Measurements from ENCODE around the gene PAPPA2. TPM values are rescaled to one million over a fixed set of nuclear protein-coding genes. Genes with fewer than 3 reads are reported as not detected.

Gene PAPPA2
- total and polyA plus RNA-seq, 9 of the 15 experiments (the other 6 are each of a cell fraction or from before 2014, with no cell fraction given) = 0.01 to 0.15 (median 0.05) TPM; not detected in 2

DNA sequence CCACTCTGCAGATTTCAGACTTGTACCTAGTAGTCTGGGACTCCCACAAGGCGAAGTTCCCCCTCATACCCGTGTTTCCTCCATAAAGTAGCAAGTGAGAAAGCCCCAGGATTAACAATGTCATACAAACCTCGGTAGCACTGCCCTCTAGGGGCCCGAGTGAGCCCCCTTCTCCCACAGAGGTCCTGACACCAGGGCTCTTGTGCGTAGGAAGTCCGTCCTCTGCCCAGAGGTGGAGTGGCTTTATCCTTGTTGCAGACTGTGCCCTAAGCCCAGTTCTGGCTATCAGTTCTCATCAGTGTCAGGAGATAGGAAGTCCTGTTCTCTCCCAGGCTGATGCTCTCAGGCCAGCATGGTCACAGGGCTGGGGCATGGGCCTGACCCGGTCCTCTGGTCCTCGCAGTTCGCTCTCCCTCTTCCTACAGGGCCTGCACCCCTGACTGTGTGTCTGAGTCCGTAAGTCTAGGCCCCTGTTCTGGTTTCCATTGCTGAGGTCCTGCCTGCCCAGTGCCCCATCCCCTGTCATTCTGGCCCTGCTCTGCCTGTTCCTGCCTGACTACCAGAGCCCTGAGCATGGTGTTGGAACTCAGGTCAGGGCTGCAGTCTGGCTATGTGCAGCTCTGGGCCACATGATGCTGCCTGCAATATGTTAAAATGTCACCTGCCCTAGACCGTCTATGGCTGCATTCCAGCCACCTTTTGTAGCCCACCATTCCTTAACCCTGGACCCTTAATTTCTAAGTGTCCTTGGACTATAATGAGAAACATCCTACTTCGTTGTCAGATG is 416.0 kb downstream of the PAPPA2 start (continued):
- TF ChIP-seq SRSF9 (IDR thresholded peaks at IDR 0.05; ENCODE audit: borderline replicate concordance, low read depth, low read length) = no peak
- TF ChIP-seq ZNF785 (CRISPR knock-in tag; IDR thresholded peaks at IDR 0.05) = no peak
- TF ChIP-seq ZNF586 (CRISPR knock-in tag; conservative IDR thresholded peaks at IDR 0.05) = no peak
- TF ChIP-seq, protein P1, sequence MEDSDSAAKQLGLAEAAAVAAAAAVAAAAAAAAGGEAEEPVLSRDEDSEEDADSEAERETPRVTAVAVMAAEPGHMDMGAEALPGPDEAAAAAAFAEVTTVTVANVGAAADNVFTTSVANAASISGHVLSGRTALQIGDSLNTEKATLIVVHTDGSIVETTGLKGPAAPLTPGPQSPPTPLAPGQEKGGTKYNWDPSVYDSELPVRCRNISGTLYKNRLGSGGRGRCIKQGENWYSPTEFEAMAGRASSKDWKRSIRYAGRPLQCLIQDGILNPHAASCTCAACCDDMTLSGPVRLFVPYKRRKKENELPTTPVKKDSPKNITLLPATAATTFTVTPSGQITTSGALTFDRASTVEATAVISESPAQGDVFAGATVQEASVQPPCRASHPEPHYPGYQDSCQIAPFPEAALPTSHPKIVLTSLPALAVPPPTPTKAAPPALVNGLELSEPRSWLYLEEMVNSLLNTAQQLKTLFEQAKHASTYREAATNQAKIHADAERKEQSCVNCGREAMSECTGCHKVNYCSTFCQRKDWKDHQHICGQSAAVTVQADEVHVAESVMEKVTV (CRISPR knock-in tag; IDR thresholded peaks at IDR 0.05) = 0 out of 2 replicates have a peak, but pooled peaks have one; percentile 13
- TF ChIP-seq SETDB1 (IDR thresholded peaks at IDR 0.05; ENCODE audit: low read length) = no peak
- no peak for TF ChIP-seq MYC (IDR thresholded peaks at IDR 0.05; ENCODE audit: low read depth, low read length)
- TF ChIP-seq MYC (CRISPR knock-in tag; IDR thresholded peaks at IDR 0.05; ENCODE audit: borderline replicate concordance, low read depth) = 0 out of 2 replicates have a peak, but pooled peaks have one; percentile 20
- TF ChIP-seq, protein P2, sequence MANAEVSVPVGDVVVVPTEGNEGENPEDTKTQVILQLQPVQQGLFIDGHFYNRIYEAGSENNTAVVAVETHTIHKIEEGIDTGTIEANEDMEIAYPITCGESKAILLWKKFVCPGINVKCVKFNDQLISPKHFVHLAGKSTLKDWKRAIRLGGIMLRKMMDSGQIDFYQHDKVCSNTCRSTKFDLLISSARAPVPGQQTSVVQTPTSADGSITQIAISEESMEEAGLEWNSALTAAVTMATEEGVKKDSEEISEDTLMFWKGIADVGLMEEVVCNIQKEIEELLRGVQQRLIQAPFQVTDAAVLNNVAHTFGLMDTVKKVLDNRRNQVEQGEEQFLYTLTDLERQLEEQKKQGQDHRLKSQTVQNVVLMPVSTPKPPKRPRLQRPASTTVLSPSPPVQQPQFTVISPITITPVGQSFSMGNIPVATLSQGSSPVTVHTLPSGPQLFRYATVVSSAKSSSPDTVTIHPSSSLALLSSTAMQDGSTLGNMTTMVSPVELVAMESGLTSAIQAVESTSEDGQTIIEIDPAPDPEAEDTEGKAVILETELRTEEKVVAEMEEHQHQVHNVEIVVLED (CRISPR knock-in tag; IDR thresholded peaks at IDR 0.05) = no peak
- TF ChIP-seq ZNF184 (CRISPR knock-in tag; IDR thresholded peaks at IDR 0.05) = no peak
- no peak for TF ChIP-seq RBM15 (IDR thresholded peaks at IDR 0.05; ENCODE audit: insufficient read depth, low read length)
- no peak for TF ChIP-seq ETV6 (IDR thresholded peaks at IDR 0.05; ENCODE audit: borderline replicate concordance in 1 of 2, low read depth in 2 of 2, low read length in 1 of 2)
- TF ChIP-seq ETV6 (CRISPR knock-in tag; IDR thresholded peaks at IDR 0.05; ENCODE audit: borderline replicate concordance) = no peak
- TF ChIP-seq ZBTB8A (IDR thresholded peaks at IDR 0.05; ENCODE audit: partially characterized antibody) = no peak
- TF ChIP-seq ZZZ3 (IDR thresholded peaks at IDR 0.05) = no peak
- no peak for TF ChIP-seq FIP1L1 (IDR thresholded peaks at IDR 0.05; ENCODE audit: low read depth, low read length, poor library complexity, severe bottlenecking)
- TF ChIP-seq RHOXF2B (CRISPR knock-in tag; conservative IDR thresholded peaks at IDR 0.05) = no peak
- no peak for TF ChIP-seq RBM14 (IDR thresholded peaks at IDR 0.05; ENCODE audit: borderline replicate concordance, insufficient read depth, low read depth, low read length)
- TF ChIP-seq, protein P3, sequence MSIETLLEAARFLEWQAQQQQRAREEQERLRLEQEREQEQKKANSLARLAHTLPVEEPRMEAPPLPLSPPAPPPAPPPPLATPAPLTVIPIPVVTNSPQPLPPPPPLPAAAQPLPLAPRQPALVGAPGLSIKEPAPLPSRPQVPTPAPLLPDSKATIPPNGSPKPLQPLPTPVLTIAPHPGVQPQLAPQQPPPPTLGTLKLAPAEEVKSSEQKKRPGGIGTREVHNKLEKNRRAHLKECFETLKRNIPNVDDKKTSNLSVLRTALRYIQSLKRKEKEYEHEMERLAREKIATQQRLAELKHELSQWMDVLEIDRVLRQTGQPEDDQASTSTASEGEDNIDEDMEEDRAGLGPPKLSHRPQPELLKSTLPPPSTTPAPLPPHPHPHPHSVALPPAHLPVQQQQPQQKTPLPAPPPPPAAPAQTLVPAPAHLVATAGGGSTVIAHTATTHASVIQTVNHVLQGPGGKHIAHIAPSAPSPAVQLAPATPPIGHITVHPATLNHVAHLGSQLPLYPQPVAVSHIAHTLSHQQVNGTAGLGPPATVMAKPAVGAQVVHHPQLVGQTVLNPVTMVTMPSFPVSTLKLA (conservative IDR thresholded peaks at IDR 0.05) = no peak
- no peak for TF ChIP-seq POLR2B (IDR thresholded peaks at IDR 0.05; ENCODE audit: low read depth, partially characterized antibody)
- TF ChIP-seq KLF1 (tag; IDR thresholded peaks at IDR 0.05) = no peak
- TF ChIP-seq HNRNPL (IDR thresholded peaks at IDR 0.05; ENCODE audit: low read depth, low read length) = no peak
- no peak for TF ChIP-seq RFX5 (IDR thresholded peaks at IDR 0.05; ENCODE audit: low read depth, low read length)
- TF ChIP-seq, protein P4, sequence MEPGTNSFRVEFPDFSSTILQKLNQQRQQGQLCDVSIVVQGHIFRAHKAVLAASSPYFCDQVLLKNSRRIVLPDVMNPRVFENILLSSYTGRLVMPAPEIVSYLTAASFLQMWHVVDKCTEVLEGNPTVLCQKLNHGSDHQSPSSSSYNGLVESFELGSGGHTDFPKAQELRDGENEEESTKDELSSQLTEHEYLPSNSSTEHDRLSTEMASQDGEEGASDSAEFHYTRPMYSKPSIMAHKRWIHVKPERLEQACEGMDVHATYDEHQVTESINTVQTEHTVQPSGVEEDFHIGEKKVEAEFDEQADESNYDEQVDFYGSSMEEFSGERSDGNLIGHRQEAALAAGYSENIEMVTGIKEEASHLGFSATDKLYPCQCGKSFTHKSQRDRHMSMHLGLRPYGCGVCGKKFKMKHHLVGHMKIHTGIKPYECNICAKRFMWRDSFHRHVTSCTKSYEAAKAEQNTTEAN (CRISPR knock-in tag; IDR thresholded peaks at IDR 0.05) = no peak
